Measurements from ENCODE around the gene FRS3. TPM values are rescaled to one million over a fixed set of nuclear protein-coding genes. Genes with fewer than 3 reads are reported as not detected.
A peak's percentile ranks its signal among the peaks of the same experiment; 100 is the strongest.

The FRS3 gene
- total and polyA plus RNA-seq, 2 of the 13 experiments (the other 11 are each of a cell fraction or from before 2014, with no cell fraction given) = 3.0 to 7.4 TPM

DNA sequence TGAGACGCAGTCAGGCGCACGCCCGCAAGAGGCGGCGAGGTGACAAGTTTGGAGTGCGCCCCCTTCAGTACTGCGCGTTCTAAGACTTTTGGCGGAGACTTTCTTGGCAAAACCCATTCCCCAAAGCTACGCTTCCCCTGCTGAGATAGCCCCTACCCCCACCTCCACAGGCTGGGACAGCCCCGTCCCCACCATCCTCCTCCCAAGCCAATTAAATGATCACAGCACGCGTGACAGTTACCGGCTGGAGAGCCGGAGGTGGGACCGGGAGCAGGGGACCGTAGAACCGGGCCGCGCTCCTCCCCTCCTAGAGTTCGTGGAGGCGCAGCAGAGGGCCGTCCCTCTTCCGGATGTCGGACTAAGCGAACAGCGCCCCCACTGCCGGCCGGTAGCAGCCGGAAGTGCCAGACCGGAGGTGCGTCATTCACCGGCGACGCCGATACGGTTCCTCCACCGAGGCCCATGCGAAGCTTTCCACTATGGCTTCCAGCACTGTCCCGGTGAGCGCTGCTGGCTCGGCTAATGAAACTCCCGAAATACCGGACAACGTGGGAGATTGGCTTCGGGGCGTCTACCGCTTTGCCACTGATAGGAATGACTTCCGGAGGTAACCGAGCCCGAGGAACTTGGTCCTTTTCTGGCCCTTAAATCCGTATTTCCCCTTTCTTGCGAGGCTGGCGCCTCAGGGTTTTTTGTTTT is 7.7 kb upstream of the FRS3 start, which contains the start of gene TOMM6 (continued):
- TF ChIP-seq ZBTB8A (CRISPR knock-in tag; IDR thresholded peaks at IDR 0.05; ENCODE audit: borderline replicate concordance, low read depth) (no peak), EED (CRISPR knock-in tag; IDR thresholded peaks at IDR 0.05) (peak; percentile 52; the same call in 1 of the 2 replicates), HES4 (CRISPR knock-in tag; IDR thresholded peaks at IDR 0.05; ENCODE audit: borderline replicate concordance) (no peak), RXRA (CRISPR knock-in tag; IDR thresholded peaks at IDR 0.05) (peak; percentile 85), SP140L (CRISPR knock-in tag; IDR thresholded peaks at IDR 0.05; ENCODE audit: borderline replicate concordance) (peak; percentile 32; the same call in 1 of the 2 replicates), KLF9 (CRISPR knock-in tag; IDR thresholded peaks at IDR 0.05; ENCODE audit: low read depth) (0 out of 2 replicates have a peak, but pooled peaks have one; percentile 84), ZSCAN31 (CRISPR knock-in tag; IDR thresholded peaks at IDR 0.05; ENCODE audit: low read depth) (peak; percentile 85), NFKB2 (CRISPR knock-in tag; IDR thresholded peaks at IDR 0.05; ENCODE audit: borderline replicate concordance) (peak; percentile 66; the same call in 1 of the 2 replicates), RAD51 (IDR thresholded peaks at IDR 0.05; ENCODE audit: borderline replicate concordance) (no peak), CBX5 (CRISPR knock-in tag; IDR thresholded peaks at IDR 0.05; ENCODE audit: borderline replicate concordance) (peak; percentile 90), KMT2B (CRISPR knock-in tag; IDR thresholded peaks at IDR 0.05) (peak; percentile 98), FOXK2 (IDR thresholded peaks at IDR 0.05) (no peak), ZNF430 (CRISPR knock-in tag; IDR thresholded peaks at IDR 0.05) (peak; percentile 97), MTF2 (CRISPR knock-in tag; IDR thresholded peaks at IDR 0.05; ENCODE audit: borderline replicate concordance) (peak; percentile 4; the same call in 1 of the 2 replicates), TAF1 (CRISPR knock-in tag; IDR thresholded peaks at IDR 0.05) (peak; percentile 96), ZNF317 (CRISPR knock-in tag; IDR thresholded peaks at IDR 0.05) (no peak; the same call in 1 of the 2 replicates), RBFOX2 (IDR thresholded peaks at IDR 0.05; ENCODE audit: low read depth, low read length) (peak; percentile 94), ERF (CRISPR knock-in tag; IDR thresholded peaks at IDR 0.05) (peak; percentile 98), ZNF773 (CRISPR knock-in tag; IDR thresholded peaks at IDR 0.05; ENCODE audit: borderline replicate concordance) (no peak), NKX3-1 (CRISPR knock-in tag; IDR thresholded peaks at IDR 0.05) (peak; percentile 53; the same call in 1 of the 2 replicates), ONECUT2 (CRISPR knock-in tag; IDR thresholded peaks at IDR 0.05) (no peak; the same call in 1 of the 2 replicates), FLYWCH1 (CRISPR knock-in tag; IDR thresholded peaks at IDR 0.05) (no peak), AKAP8 (CRISPR knock-in tag; IDR thresholded peaks at IDR 0.05) (no peak; the same call in 1 of the 2 replicates), ZNF256 (CRISPR knock-in tag; conservative IDR thresholded peaks at IDR 0.05) (no peak), NFIC (IDR thresholded peaks at IDR 0.05; ENCODE audit: low read length) (no peak), SMYD3 (CRISPR knock-in tag; IDR thresholded peaks at IDR 0.05) (no peak; the same call in 1 of the 2 replicates)
- TF ChIP-seq, protein P1, sequence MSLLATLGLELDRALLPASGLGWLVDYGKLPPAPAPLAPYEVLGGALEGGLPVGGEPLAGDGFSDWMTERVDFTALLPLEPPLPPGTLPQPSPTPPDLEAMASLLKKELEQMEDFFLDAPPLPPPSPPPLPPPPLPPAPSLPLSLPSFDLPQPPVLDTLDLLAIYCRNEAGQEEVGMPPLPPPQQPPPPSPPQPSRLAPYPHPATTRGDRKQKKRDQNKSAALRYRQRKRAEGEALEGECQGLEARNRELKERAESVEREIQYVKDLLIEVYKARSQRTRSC (CRISPR knock-in tag; IDR thresholded peaks at IDR 0.05; ENCODE audit: low read depth) = no peak
- TF ChIP-seq, protein P2, sequence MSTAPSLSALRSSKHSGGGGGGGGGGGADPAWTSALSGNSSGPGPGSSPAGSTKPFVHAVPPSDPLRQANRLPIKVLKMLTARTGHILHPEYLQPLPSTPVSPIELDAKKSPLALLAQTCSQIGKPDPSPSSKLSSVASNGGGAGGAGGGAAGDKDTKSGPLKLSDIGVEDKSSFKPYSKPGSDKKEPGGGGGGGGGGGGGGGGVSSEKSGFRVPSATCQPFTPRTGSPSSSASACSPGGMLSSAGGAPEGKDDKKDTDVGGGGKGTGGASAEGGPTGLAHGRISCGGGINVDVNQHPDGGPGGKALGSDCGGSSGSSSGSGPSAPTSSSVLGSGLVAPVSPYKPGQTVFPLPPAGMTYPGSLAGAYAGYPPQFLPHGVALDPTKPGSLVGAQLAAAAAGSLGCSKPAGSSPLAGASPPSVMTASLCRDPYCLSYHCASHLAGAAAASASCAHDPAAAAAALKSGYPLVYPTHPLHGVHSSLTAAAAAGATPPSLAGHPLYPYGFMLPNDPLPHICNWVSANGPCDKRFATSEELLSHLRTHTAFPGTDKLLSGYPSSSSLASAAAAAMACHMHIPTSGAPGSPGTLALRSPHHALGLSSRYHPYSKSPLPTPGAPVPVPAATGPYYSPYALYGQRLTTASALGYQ (CRISPR knock-in tag; IDR thresholded peaks at IDR 0.05) = peak; percentile 58; the same call in 1 of the 2 replicates
- TF ChIP-seq, protein P3, sequence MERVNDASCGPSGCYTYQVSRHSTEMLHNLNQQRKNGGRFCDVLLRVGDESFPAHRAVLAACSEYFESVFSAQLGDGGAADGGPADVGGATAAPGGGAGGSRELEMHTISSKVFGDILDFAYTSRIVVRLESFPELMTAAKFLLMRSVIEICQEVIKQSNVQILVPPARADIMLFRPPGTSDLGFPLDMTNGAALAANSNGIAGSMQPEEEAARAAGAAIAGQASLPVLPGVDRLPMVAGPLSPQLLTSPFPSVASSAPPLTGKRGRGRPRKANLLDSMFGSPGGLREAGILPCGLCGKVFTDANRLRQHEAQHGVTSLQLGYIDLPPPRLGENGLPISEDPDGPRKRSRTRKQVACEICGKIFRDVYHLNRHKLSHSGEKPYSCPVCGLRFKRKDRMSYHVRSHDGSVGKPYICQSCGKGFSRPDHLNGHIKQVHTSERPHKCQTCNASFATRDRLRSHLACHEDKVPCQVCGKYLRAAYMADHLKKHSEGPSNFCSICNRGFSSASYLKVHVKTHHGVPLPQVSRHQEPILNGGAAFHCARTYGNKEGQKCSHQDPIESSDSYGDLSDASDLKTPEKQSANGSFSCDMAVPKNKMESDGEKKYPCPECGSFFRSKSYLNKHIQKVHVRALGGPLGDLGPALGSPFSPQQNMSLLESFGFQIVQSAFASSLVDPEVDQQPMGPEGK (CRISPR knock-in tag; IDR thresholded peaks at IDR 0.05) = peak; percentile 81; the same call in 1 of the 2 replicates
